ENCODE measurements around the gene CFTR.
"Not testable (repeated sequence)": the region's sequence is repeated elsewhere in the genome, so short reads cannot be mapped to it uniquely, and the experiment has no call there.

Gene CFTR

GRCh38 chr7:117502331-117502730 lies 22.5 kb downstream of the CFTR start:
- DNase-seq (ENCODE audit: low spot score), result no peak

DNA sequence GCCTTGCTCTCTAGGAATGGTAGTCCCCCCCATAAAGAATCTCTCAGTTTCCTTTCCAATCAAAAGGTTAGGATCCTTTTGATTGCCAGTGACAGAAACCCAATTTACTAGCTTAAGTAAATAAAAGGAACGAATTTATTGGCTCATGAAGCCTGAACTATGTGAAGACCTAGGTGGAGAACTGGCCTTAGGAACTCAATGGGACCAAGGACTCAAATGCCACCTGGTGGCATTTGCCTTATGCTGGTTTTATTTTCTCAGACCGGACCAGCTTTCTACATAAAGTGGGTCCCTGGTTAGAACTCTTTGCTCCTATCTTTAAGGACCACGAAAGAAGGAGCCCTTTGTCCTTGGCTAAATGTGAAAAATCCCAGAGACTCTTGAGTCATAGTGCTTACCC lies 25.4 kb downstream of the CFTR start:
- no peak for DNase-seq (ENCODE audit: low spot score)

DNA sequence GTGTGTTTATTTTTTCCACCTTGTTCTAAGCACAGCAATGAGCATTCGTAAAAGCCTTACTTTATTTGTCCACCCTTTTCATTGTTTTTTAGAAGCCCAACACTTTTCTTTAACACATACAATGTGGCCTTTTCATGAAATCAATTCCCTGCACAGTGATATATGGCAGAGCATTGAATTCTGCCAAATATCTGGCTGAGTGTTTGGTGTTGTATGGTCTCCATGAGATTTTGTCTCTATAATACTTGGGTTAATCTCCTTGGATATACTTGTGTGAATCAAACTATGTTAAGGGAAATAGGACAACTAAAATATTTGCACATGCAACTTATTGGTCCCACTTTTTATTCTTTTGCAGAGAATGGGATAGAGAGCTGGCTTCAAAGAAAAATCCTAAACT lies 28.9 kb downstream of the CFTR start:
- no peak for DNase-seq (ENCODE audit: low spot score)

GRCh38 chr7:117517194-117517593 lies 37.4 kb downstream of the CFTR start:
- not testable (repeated sequence) for DNase-seq (ENCODE audit: low spot score)

DNA sequence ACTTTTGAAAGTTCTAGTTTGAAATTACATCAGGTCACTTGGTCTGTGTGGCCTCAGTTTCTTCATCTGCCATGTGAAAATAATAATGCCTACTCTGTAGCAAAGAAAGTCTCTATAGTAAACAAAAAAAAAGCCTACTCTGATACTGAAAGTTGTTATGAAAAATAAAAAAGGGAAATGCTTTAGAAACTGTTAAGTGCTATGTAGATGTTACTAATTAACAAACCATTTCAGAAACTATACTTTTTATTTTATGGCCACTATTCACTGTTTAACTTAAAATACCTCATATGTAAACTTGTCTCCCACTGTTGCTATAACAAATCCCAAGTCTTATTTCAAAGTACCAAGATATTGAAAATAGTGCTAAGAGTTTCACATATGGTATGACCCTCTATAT lies 50.6 kb downstream of the CFTR start:
- no peak for DNase-seq (ENCODE audit: low spot score)

- no peak for DNase-seq (ENCODE audit: low spot score)
Measured at GRCh38 chr7:117531595-117532244, 51.9 kb downstream of the CFTR start.

GRCh38 chr7:117538053-117538452 lies 58.2 kb downstream of the CFTR start:
- DNase-seq (ENCODE audit: low spot score), result no peak

GRCh38 chr7:117544061-117544460 lies 64.2 kb downstream of the CFTR start:
- no peak for DNase-seq (ENCODE audit: low spot score)

GRCh38 chr7:117548035-117548434 lies 68.2 kb downstream of the CFTR start:
- DNase-seq (ENCODE audit: low spot score), result no peak

GRCh38 chr7:117550625-117551024 lies 70.8 kb downstream of the CFTR start:
- no peak for DNase-seq (ENCODE audit: low spot score)

DNA sequence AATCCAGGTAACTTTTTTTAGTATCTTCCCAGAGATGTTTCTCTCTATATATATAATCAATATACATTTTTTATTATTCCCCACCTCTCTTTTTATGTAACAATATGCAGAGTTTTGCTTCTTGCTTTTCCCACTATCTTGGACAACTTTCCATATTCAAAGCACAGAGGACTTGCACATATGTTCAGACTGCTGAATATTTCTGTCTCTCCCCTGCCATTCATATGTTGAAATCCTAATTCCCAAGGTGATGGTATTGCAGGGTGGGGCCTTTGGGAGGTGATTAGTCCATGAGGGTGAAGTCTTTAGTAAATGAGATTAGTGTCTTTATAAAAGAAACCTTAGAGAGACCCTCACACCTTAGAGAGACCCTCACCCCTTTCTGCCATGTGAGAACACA lies 72.8 kb downstream of the CFTR start:
- DNase-seq (ENCODE audit: low spot score), result no peak

DNA sequence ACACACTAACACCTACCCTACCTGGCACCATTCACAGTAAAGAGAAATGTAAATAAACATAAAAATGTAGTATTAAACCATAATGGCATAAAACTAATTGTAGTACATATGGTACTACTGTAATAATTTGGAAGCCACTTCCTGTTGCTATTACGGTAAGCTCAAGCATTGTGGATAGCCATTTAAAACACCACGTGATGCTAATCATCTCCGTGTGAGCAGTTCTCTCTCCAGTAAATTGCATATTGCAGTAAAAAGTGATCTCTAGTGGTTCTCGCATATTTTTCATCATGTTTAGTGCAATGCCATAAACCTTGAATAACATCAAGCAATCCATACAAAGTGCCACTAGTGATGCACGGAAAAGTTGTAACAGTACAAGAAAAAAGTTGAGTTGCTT lies 75.4 kb downstream of the CFTR start:
- no peak for DNase-seq (ENCODE audit: low spot score)

GRCh38 chr7:117559391-117559790 lies 79.6 kb downstream of the CFTR start:
- DNase-seq (ENCODE audit: low spot score), result no peak

DNA sequence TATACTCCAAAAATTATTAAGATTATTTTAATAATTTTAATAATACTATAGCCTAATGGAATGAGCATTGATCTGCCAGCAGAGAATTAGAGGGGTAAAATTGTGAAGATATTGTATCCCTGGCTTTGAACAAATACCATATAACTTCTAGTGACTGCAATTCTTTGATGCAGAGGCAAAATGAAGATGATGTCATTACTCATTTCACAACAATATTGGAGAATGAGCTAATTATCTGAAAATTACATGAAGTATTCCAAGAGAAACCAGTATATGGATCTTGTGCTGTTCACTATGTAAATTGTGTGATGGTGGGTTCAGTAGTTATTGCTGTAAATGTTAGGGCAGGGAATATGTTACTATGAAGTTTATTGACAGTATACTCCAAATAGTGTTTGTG lies 80.2 kb downstream of the CFTR start:
- DNase-seq (ENCODE audit: low spot score), result no peak

DNA sequence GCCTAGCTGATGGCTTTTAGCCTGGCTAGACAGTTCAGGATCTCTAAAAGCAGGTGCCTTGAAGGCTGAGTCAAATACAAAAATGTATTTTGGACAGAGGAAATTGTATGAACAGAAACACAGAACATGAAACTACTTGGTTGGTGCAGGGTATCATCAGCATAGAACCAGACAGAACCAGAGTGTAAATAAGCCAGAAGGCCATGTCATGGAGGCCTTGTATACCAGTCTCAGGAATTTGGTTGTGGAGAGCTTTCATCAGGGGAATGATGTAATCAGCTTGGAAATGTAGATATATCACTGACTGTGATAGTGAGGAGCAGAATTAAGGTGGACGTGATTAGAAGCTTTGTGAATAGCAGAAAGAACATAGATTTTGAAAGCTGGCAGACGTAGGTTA lies 82.9 kb downstream of the CFTR start:
- no peak for DNase-seq (ENCODE audit: low spot score)

DNA sequence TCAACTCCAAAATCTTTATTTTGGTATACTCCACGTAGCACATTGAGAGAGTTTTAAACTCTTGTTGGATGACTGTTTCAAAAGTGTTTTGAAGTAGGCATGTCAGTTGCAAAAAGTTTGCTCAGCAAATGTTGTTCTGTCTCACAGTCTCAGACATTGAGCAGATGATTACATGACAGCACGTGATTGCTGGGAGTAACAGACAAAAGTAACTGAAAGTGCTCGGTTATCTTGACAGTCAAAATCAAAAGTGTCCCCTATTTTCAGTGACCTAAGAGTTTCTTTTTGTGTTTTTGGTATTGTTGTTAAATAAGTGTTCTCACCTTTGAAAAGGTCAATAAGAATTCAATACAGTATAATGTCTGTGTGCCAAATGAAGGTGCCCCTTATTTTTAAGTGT lies 84.3 kb downstream of the CFTR start:
- no peak for DNase-seq (ENCODE audit: low spot score)

- DNase-seq (ENCODE audit: low spot score), result no peak
Measured at GRCh38 chr7:117564627-117565026, 84.8 kb downstream of the CFTR start.

GRCh38 chr7:117565226-117565625 lies 85.4 kb downstream of the CFTR start:
- DNase-seq (ENCODE audit: low spot score), result no peak

DNA sequence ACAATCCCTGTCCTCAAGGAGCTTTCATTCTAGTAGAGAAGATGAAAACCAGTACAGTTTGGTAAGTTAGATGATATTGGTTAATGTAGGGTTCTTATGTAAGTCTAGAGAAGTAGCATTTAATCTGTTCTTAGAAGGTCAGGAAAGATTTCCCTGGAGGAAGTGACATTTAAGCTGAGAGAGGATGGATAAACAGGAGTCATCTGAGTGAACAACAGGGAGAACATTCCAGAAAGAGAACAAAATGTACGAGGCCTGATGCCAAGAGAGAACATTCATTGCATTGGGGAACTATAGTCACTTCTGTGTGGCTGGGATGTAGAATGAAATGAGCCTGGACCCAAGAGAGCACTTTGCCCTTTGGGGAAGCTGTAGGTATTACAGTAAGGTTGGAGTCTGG lies 88.0 kb downstream of the CFTR start:
- no peak for DNase-seq (ENCODE audit: low spot score)

DNA sequence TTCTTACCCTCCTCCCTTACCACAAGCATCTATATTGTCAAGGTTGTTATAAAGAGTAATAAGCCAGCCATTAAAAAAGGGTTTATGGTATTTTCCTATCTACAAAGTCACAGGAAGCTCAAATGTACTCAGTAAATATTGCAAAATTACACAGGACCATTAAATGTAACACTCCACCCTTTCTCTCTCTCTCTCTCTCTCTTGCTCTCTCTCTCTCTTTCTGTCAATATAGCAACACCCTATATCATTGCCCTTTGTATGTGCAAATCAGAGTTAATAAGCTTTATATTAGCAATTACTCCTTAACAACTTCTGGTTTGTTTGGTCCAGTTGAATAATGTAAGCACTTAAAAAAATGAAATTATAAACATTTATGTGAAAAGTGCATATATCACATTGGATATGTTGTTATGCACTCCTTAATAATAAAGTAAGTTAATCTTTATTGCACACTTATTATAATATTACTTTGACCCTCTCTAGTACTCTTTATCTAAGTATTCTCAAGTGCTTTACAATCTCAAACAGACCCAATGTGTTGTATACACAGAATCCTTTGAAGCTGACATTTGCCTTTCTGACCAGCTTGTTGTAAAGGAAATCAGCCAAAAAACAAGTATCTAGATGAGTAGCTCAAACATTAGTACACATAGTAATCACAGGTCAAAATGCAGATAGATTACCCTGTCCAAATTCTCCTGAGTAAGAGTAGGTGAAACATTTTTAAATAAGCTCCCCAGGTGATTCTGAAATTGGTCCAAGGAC lies 93.2 kb downstream of the CFTR start:
- DNase-seq (ENCODE audit: low spot score), result no peak

DNA sequence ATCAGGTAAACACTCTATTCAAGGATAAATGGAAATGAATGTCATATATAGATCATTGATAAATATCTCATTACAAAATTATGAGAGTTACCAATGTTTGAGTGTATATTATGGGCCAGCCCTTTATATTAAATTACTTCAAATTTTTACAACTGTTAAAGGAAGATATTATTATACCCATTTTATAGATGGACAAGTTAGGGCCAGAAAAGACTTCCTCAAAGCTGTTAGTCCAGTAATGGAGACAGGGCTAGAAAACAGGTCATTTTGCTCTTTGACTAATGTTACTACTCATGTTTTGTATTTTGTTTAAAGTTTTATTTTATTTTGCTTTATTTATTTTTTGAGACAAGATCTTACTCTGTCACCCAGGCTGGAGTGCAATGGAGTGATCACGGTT lies 101.6 kb downstream of the CFTR start:
- DNase-seq (ENCODE audit: low spot score), result no peak

- DNase-seq (ENCODE audit: low spot score), result no peak
Measured at GRCh38 chr7:117582219-117582704, 102.4 kb downstream of the CFTR start.

- DNase-seq (ENCODE audit: low spot score), result no peak
Measured at GRCh38 chr7:117587931-117588330, 108.1 kb downstream of the CFTR start.

DNA sequence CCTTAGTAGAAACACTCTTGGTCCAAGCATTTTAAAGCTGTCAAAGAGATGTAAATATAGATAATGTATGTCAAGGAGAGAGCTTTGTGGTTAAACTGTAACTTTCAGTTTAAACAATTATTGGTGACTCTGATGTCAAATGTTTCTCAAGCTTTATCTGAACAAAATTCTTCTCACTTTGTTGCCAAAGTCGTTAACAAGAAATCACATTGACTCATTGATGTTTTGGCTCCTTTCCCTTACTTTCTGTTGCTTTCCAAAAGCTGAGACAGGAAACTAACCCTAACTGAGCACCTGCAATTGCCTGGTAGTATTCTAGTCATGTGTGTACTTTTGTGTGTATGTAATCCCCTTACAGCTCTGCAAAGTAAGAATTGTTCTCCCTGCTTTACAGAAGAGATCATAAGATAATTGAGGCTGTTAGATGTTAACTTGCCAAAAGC lies 108.5 kb downstream of the CFTR start:
- no peak for DNase-seq (ENCODE audit: low spot score)
